ENCODE measurements around the gene CFH. TPM values are rescaled to one million over a fixed set of nuclear protein-coding genes. Genes with fewer than 3 reads are reported as not detected.

The CFH gene
- 19.2 and 23.5 TPM in 2 replicates for total RNA-seq

DNA sequence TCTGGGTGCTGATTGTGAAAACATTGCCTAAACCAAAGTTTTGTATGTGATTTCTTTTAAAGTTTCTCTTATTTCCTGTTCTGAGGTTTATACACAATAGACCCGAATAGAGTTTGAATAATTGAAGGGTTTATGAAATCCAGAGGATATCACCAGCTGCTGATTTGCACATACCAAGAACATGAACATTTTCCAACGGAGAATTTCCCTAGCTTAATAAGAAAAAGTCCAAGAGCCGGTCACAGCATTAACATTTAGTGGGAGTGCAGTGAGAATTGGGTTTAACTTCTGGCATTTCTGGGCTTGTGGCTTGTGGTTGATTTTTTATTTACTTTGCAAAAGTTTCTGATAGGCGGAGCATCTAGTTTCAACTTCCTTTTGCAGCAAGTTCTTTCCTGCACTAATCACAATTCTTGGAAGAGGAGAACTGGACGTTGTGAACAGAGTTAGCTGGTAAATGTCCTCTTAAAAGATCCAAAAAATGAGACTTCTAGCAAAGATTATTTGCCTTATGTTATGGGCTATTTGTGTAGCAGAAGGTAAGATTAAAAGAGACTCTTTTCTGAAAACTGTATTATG is at the start of gene CFH:
TSS of gene CFH (plus strand) at position 407 of the 579 bp plus-strand sequence. CDS start at position 482, 75 bp downstream.

GRCh38 chr1:196608390-196609369 is 43.2 kb upstream of the CFH start, which contains the start of gene KCNT2:
KCNT2 (minus strand) TSS chr1:196608440; CDS start chr1:196608309, 131 bp downstream.

GRCh38 chr1:196774603-196775002 is 122.8 kb downstream of the CFH start, which contains the start of gene CFHR3:
CFHR3 (plus strand) TSS chr1:196774840; CDS start chr1:196774887, 47 bp downstream.

Other genes starting within 250 kb of the CFH start
- gene KCNT2, start 43.6 kb upstream of the CFH start, total RNA-seq = 0.73 and 0.78 TPM in 2 replicates
- not detected in 2 replicates for gene CFHR3, start 122.8 kb downstream of the CFH start, total RNA-seq
- gene CFHR1, start 167.7 kb downstream of the CFH start, total RNA-seq = not detected in 2 replicates
- gene CFHR4, start 236.0 kb downstream of the CFH start, total RNA-seq = not detected in 2 replicates